ENCODE data around the gene EME2.

Gene EME2

DNA sequence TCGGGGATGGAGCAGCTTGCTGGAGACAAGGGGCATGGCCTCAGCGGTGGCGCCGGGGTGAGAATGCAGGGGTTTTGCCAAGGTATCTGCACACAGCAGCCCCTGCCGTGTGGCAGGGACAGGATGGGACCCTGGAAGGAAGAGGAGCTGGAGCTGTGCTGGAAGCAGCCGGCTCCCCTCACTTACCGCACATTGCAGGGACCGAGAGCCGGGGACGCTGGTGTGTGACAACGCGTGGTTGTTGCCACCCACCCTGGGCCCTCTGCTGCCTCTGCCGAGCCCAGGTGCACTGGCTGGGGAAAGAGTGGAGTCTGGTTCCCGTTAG, 13.2 kb downstream of the EME2 start:
- DNase-seq (ENCODE audit: low read depth), result no peak
- TF ChIP-seq, protein P1, sequence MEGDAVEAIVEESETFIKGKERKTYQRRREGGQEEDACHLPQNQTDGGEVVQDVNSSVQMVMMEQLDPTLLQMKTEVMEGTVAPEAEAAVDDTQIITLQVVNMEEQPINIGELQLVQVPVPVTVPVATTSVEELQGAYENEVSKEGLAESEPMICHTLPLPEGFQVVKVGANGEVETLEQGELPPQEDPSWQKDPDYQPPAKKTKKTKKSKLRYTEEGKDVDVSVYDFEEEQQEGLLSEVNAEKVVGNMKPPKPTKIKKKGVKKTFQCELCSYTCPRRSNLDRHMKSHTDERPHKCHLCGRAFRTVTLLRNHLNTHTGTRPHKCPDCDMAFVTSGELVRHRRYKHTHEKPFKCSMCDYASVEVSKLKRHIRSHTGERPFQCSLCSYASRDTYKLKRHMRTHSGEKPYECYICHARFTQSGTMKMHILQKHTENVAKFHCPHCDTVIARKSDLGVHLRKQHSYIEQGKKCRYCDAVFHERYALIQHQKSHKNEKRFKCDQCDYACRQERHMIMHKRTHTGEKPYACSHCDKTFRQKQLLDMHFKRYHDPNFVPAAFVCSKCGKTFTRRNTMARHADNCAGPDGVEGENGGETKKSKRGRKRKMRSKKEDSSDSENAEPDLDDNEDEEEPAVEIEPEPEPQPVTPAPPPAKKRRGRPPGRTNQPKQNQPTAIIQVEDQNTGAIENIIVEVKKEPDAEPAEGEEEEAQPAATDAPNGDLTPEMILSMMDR (conservative IDR thresholded peaks at IDR 0.05; ENCODE audit: low read length), result no peak
- no peak overlapping the region for H3K4me3 ChIP-seq (ENCODE audit: low read length)

DNA sequence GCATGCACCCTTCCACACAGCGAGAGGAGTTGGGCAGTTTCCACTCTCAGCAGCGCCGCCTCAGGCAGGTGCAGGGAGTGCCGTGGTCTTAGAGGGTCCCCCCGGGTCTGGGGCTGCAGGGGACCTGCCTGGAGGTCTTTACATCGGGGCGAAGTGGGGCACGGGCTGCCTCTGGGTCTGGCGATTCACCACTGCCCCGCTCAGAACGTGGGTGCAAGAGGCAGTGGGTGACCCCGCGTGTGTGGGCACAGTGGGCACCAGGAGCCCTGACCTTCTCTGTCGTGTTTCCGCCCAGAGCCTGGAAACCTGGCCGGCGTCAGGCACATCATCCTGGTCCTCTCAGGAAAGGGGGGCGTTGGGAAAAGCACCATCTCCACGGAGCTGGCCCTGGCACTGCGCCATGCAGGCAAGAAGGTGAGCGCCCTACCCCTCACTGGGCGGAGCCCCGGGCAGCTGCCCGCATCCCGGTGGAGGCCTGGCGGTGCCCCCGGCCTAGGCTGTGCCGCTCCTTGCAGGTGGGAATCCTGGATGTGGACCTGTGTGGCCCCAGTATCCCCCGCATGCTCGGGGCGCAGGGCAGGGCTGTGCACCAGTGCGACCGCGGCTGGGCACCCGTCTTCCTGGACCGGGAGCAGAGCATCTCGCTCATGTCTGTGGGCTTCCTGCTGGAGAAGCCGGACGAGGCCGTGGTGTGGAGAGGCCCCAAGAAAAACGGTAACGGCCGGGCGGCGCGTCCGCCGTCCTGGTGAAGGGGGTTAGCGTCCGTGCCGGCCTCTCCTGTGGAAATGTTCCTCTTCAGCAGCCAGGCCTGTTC, 13.8 kb downstream of the EME2 start:
- H3K4me3 ChIP-seq (ENCODE audit: low read length), result no peak overlapping the region
- DNase-seq (ENCODE audit: low read depth), result no peak
- TF ChIP-seq, protein P1 (conservative IDR thresholded peaks at IDR 0.05; ENCODE audit: low read length), result no peak

DNA sequence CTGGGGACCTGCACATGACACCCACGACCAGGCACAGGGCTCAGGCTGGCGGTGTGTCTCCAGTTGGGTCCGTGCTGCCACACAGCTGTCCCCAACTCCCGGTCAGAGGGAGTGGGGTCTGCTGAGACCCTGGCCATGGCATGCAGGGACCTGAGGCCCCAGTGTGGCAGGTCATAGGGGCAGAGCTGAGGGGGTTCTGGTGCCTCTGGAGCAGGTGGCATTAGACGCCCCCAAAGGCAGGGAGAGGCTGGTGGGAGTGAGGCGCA, 14.4 kb downstream of the EME2 start:
- DNase-seq (ENCODE audit: low read depth), result no peak
- TF ChIP-seq, protein P1 (conservative IDR thresholded peaks at IDR 0.05; ENCODE audit: low read length), result no peak
- no peak overlapping the region for H3K4me3 ChIP-seq (ENCODE audit: low read length)

DNA sequence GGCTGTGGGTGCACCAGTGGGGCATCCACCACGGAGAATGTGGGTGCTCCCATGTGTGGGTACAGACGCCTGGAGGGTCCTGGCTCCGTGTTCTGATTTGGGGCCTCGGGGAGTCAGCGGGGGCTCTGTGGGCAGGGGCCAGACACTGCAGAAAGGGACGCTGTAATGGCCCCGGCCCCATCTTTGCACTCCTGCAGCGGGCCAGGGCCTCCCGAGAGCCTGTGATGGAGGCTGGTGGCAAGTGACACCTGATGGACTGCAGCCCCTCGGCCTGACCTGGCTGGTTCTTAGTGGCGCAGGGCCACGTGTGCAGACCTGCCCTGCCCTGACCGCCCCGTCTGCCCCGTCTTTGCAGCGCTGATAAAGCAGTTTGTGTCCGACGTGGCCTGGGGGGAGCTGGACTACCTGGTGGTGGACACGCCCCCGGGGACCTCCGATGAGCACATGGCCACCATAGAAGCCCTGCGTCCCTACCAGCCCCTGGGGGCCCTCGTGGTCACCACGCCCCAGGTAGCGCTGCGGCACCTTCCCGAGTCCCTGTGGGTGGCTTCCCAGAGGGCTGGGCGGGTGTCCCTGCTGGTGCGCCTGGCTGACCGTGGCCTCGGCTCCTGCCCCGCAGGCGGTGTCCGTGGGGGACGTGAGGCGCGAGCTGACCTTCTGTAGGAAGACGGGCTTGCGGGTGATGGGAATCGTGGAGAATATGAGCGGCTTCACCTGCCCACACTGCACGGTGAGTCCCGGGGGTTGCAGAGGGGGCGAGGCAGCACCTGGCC, 14.9 kb downstream of the EME2 start:
- TF ChIP-seq, protein P1 (conservative IDR thresholded peaks at IDR 0.05; ENCODE audit: low read length), result no peak
- no peak overlapping the region for H3K4me3 ChIP-seq (ENCODE audit: low read length)
- no peak for DNase-seq (ENCODE audit: low read depth)

DNA sequence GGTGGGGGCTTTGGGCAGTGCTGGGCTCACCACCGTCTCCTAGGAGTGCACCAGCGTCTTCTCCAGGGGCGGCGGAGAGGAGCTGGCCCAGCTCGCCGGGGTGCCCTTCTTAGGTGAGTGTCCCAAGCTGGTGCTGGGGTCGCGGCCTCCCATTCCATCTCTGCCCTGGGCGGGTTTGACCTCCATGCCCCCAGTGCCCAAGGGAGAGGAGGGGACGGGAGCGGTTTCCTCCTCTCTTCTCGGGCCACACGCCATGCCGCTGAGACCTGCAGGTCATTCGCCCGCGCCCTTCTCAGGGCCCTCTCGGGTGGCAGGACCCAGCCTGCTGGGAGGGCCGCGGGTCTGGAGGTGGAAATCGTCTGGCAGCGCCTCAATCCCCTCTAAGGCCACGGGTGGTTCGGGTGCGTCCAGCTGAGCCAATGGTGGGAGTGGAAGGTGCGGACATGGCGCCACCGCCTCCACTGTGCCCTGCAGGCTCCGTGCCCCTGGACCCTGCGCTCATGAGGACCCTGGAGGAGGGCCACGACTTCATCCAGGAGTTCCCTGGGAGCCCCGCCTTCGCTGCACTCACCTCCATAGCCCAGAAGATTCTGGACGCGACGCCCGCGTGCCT, 15.6 kb downstream of the EME2 start:
- no peak for DNase-seq (ENCODE audit: low read depth)
- TF ChIP-seq, protein P1 (conservative IDR thresholded peaks at IDR 0.05; ENCODE audit: low read length), result no peak
- no peak overlapping the region for H3K4me3 ChIP-seq (ENCODE audit: low read length)

DNA sequence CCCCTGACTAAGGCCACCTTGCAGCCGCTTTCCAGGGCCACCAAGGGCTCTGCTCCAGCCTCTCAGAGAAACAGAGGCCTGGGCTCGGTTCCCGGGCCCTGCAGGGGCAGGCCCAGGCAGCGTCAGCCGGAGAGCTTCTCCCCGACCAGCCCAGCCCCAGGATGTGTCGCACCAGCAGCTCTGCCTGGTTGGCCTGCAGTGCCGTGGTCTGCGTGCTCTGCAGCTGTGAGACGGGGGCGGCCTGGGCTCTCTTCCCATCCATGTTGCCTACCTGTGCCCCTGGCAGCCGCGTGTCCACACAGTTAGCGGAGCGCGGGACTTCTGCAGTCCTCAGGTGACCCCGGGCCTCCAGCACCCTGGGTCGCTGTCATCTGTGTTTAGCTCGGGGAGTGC, 16.1 kb downstream of the EME2 start:
- no peak for DNase-seq (ENCODE audit: low read depth)
- H3K4me3 ChIP-seq (ENCODE audit: low read length), result no peak overlapping the region
- TF ChIP-seq, protein P1 (conservative IDR thresholded peaks at IDR 0.05; ENCODE audit: low read length), result no peak

DNA sequence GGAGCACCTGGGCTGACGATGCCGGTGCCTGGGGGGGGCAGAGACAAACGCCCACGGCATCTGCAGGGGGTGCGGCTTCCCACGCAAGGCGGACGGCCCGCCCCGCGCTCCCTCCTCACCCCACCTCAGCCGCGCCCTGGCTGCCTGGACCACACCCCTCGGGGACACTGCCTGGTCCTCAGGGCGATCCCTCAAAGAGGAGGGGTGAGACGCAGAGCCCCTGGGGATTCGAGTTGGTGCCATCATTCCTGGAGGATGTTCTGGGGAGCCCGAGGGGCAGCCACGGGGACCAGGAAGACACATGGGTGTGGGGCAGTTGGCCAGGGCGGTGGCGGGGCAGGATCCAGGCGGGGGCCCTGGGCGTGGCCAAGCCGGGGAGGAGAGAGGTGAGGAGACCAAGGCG, 17.0 kb downstream of the EME2 start:
- no peak overlapping the region for H3K4me3 ChIP-seq (ENCODE audit: low read length)
- TF ChIP-seq, protein P1 (conservative IDR thresholded peaks at IDR 0.05; ENCODE audit: low read length), result no peak
- no peak for DNase-seq (ENCODE audit: low read depth)
